ENCODE data around the gene GSK3A.

DNA sequence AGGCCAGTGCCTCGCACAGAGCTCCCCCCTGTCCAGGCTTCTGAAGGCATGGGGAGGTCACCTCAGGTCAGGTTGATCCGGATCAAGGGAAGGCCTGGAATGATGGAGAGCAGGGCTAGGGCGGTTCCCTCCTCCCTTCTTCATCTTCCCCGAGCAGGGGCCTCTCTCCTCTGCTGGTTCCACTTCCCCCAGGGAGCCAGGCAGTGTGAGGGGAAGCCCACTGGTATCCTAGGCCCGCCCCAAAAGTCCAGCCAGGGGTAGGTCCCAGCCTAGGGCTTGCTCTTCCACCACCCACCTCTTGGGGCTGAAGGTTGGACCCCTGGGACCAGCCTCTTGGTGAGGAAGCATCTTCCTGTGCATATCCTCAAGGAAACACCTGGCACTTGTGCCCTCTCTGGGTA is 43.1 kb upstream of the GSK3A start:
- TF ChIP-seq, protein P1, sequence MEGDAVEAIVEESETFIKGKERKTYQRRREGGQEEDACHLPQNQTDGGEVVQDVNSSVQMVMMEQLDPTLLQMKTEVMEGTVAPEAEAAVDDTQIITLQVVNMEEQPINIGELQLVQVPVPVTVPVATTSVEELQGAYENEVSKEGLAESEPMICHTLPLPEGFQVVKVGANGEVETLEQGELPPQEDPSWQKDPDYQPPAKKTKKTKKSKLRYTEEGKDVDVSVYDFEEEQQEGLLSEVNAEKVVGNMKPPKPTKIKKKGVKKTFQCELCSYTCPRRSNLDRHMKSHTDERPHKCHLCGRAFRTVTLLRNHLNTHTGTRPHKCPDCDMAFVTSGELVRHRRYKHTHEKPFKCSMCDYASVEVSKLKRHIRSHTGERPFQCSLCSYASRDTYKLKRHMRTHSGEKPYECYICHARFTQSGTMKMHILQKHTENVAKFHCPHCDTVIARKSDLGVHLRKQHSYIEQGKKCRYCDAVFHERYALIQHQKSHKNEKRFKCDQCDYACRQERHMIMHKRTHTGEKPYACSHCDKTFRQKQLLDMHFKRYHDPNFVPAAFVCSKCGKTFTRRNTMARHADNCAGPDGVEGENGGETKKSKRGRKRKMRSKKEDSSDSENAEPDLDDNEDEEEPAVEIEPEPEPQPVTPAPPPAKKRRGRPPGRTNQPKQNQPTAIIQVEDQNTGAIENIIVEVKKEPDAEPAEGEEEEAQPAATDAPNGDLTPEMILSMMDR (IDR thresholded peaks at IDR 0.05) = no peak
- TF ChIP-seq POLR2A (IDR thresholded peaks at IDR 0.05) = no peak
- no peak for TF ChIP-seq EP300 (IDR thresholded peaks at IDR 0.05)
